HK-2 (cell line): ENCODE results near the gene ETNK2.
A peak's percentile ranks its signal among the peaks of the same experiment; 100 is the strongest.

ENCODE experiments used
- DNase-seq: peaks from one replicate; pipeline ENCODE4 v3.0.0-alpha.2; 2018; ENCODE audit not compliant: unreplicated experiment

The ETNK2 gene

DNA sequence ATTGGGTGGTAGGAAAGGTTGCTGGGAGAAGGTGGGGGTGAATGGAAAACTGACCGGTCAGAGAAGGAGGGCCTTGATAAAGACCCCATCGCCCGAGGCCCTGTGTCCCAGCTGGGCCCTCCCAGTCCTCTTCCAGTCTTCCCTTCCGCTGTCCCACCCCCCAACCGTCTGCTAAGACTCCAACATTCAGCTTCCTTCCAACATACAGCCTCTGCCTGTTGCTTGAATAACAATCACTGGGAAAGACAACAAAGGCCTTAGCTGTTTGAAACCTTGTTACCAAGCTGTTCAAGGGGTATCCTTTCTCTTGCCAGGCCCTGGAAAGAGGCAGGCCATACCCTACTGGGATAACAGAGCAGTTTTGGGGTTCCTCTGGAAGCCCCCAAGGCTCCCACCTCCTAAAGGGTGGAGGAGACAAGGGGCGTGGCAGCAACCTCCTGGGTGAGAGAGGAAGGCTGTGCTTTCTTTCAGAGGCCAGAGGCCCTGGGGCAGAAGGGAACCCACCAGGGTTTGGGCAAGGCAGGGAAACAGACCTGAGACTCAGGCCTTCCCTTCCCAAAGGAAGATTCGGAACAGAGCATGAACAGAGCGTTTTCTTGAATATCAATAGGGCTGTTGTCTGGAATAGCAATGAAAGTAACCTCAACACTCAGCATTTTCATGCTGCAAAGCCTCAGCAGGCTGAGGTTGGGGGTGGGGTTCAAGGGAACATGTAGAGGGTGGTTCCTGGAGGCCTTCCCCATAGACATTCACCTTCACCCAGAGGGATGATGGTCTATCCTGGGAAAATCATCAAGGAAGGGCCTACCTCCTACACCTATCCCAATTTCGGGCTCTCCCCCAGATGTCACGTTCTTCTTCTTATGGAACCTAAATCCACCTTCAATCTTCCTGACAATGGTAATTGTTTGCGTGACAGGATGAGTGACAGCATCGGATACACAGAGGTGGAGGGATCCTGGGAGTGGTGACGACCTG, 4.1 kb downstream of the ETNK2 start:
- no peak for DNase-seq

- no peak for DNase-seq
These were observed 4.9 kb downstream of the ETNK2 start for GRCh38 chr1:204146965-204147364.

GRCh38 chr1:204146309-204146708, 5.5 kb downstream of the ETNK2 start:
- no peak for DNase-seq

DNA sequence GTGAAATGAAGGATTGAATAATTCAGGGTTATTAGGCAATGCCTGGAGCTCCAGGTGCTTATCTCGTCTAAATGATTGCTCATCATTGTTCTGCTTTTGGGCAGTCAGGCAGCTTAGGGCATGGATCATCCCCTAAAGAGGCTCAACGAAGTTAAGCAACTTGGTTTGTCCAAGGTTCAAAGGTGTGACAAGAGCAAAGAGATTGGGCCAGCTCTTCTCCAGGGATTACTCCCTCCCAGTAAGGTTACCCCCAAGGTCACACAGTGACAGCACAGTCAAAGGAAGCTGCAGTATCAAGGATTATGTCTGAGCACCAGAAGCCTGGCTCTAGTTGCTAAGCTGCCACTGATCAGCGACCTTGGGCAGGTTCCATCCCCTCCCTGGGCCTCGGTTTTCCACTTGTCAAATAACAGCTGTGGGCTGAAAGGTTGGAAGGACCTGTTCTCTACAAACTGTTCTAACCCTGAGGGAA, 6.8 kb downstream of the ETNK2 start:
- DNase-seq: no peak

GRCh38 chr1:204143276-204144041, 8.4 kb downstream of the ETNK2 start:
- no peak for DNase-seq

DNA sequence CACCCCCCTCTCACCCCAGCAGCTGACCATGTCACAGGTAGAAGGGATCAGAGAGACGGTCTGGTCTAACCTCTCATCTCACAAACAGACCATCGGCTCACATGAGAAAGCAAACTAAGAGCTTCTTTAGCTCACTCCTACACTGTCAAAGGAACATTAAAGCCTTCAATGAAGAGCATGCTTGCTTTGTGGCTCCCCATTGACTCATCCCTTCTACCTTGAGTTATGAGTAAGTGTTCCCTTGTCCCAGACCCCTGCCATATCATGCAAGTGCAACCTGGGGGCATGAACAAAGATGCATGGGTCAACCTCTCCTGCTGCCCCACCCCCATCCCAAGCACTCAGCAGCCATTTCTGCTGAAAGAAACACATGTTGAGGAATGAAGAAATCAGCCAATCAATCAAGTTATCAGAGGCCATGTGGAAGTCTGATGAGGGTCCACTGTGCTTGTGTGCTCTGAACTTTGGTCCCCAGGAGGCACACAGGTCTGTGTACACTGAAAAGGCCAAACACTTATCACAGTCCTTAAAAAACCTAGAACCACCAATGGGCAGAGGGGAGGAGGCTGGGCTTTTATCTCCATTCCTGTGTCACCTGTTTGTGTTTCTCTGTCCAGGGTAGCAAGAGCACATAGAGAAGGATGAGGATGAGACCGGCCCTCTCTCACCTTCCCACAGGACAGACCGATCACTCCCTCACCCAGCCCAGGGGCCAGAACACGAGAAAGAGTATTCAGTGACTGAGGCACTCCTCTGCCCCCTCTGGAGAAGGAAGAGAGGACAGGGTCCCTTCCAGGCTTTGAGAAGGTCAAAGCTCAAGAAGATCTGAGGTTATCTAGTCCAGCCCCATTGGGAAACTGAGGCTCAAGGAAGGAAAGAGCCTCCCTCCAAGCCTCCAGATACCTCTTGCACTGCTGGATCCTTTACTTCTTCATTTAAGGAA, 9.5 kb downstream of the ETNK2 start:
- DNase-seq: no peak

- no peak for DNase-seq
These were observed 10.7 kb downstream of the ETNK2 start for GRCh38 chr1:204141131-204141530.

DNA sequence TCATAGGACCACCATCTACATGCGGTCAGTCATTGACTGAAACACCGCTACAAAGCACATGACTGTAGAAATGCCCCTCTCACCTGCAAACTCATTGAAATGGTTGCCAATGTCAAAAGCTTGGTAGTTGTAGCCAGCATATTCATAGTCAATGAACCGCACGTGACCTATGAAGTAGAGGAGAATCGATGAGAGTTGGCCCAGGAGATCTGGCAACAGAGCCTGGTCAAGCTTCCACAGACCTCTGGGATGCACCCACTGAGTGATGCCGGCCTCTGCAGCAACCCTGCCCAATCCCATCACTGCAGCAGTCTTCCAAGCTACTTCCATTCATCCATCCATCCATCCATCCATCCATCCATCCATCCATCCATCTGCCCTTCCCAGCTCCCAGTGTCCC, 11.9 kb downstream of the ETNK2 start:
- DNase-seq: no peak

DNA sequence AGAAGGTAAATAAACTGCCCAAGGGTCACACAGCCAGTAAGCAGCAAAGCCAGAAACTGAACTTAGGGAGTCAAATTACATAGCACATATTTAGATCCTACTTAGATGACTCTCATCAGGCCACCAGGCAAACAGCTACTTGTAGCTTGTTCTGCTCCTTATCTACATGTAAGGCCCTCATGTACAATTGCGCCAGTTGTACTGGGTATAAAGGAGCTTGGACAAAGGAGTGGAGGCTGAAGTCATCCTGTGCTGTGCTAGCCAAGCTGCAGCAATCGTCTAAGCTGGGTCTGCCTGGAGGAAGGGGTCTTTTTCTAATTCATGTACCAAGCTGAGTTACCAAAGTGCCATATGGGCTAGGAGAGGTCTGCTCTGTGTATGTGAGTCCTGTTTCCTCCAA, 12.8 kb downstream of the ETNK2 start:
- no peak for DNase-seq

DNA sequence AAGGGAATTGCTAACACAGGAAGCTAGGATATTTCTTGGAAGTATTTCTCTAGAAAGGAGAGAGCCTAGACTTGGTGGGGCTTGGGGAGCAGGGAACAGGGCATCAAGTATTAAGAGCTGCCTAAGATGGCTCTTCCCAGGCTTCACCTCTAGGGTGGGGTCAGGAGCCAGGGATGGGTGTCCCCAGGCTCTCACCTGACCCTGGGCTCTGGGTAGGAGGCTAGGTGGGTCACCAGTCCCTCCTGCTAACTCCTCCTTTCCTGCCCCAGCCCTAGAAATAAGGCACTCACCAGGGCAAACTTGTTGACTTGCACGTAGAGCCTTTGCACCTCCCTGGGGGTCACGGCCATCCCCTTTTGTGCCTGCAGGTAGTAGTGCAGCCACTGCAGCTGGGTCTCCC, 15.0 kb downstream of the ETNK2 start:
- no peak for DNase-seq

DNA sequence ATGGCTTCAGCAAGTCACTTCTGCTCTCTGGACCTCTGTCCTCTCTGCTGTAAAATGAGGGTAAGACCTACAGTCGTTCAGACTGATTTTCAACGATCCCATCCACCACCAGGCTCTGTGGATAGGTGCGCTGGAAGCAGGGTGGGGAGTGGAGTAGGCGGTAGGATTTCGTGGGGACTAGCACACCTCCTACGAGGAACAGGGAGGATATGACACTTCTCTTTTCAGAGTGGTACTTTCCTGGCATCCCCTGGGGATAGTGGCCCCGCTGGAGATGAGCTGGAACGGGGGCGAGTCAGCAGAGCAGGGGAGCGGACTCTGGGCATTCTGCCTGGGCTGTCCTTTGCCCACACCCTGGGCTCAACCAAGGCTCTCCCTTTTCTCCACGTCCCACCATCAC, 17.7 kb downstream of the ETNK2 start:
- no peak for DNase-seq

- no peak for DNase-seq
These were observed 19.1 kb downstream of the ETNK2 start for GRCh38 chr1:204132718-204133117.

- no peak for DNase-seq
These were observed 19.9 kb downstream of the ETNK2 start for GRCh38 chr1:204131978-204132377.

DNA sequence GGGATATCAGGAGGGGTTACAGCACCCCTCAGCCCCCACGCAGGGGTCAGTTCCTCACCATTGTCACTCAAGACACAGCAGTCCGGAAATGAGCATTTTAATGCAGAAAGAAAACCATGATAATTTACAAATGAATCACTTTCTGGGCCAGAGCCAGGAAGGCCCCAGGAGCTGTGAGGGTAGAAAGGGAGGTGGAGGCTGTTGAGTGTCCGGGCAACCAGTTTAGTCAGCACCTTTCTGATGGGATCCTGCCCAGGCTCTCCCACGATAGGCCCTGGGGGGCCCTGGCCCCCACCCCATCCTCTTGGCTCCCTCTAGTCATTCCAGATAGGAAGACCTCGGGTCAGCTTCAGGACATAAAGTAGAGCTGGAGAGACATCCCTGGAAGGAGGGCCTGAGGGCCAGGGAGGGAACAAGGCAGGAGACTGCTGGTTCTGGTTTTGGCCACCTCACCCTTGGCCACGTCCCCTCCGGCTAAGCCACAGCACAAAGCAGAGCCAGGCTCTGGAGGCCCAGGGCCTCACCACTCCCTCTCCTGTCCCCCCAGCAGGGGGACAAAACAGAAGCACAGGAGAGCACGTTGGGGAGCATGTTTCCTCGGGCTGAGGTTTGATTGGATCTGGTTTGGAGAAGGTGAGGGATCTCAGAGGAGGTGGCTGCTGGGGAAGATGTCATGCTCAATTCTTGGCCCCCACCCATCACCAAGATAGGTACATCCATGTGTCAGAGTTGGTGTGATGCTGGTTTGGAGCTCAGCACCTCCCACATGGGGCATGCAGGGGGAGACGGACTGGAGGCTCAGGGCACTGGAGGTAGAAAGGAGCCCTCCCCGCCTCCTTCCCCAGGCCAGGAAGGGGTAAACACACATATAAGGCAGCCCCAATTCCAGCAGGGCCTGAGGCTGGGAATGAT, 20.6 kb downstream of the ETNK2 start:
- DNase-seq: peak; percentile 77

- no peak for DNase-seq
These were observed 21.7 kb downstream of the ETNK2 start for GRCh38 chr1:204130178-204130577.

GRCh38 chr1:204128964-204129896, 22.6 kb downstream of the ETNK2 start:
- peak; percentile 80 for DNase-seq

GRCh38 chr1:204128464-204128963, 23.3 kb downstream of the ETNK2 start:
- no peak for DNase-seq

DNA sequence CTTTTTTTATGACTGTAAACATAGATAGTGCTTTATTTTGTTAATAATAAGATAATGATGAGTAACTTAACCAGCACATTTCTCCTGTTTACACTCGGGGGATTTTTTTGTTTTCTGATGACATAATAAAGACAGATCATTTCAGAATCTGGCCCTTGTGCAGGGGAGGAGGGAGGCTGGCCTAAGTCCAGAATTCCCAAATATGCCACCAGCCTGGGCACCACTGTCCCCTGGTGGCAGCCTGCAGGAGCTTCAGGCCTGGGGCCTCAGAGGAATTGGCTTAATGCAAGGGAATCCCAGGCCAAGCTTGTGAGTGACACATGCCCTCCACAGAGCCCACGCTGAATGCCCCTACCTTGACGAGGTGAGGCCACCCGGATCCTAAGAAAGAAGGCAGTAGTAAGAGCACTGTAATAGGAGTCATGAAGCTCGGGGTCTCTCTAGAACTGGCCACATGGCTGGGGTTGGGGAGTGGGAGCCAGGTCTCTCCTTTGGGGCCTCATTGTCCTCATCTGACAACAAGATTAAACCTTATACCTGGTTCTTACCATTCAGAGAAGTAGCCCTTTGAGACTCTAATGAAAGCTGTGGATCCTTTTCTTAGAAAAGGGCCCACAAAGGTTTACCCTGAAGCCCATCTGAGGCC, 24.1 kb downstream of the ETNK2 start:
- peak; percentile 75 for DNase-seq

DNA sequence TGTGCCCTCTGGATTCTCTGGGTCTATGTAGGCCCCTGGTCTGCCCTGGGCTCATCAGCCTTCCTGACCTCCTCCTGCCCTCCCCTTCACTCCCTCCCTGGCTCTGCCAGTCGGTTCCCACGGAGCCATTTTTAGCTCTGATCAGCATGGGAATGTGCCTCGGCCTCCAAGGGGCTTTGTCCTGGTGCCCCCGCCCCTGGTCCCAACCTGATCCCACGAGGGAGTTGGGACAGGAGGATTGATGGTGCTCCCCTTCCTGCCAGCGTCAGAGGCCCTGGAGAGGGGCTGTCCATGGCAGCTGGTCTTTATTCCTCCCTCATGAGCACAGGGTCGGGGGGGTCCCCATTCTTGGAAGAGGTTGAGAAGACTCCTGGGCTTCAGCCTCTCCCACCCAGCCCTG, 24.9 kb downstream of the ETNK2 start:
- DNase-seq: no peak
